ENCODE data around the gene MGMT. TPM values are rescaled to one million over a fixed set of nuclear protein-coding genes. Genes with fewer than 3 reads are reported as not detected.

Gene MGMT
- polyA plus RNA-seq, 1 of the 3 experiments (the other 2 are of a cell fraction), result 10.8 TPM

- TF ChIP-seq NRF1 (IDR thresholded peaks at IDR 0.05; ENCODE audit: low read depth, low read length), result no peak
- no peak for TF ChIP-seq FOXM1 (IDR thresholded peaks at IDR 0.05; ENCODE audit: low read depth)
- TF ChIP-seq GATA2 (CRISPR knock-in tag; IDR thresholded peaks at IDR 0.05), result no peak
- no peak for TF ChIP-seq JUND (IDR thresholded peaks at IDR 0.05)
- no peak for TF ChIP-seq TEAD4 (IDR thresholded peaks at IDR 0.05; ENCODE audit: borderline replicate concordance, insufficient read depth)
- no peak for TF ChIP-seq CHD2 (IDR thresholded peaks at IDR 0.05; ENCODE audit: low read length, partially characterized antibody)
- TF ChIP-seq FOSL2 (IDR thresholded peaks at IDR 0.05; ENCODE audit: borderline replicate concordance, low read depth), result no peak
- TF ChIP-seq TCF12 (IDR thresholded peaks at IDR 0.05), result no peak
- TF ChIP-seq POLR2AphosphoS5 (IDR thresholded peaks at IDR 0.05; ENCODE audit: low read depth, low read length), result no peak
- TF ChIP-seq EP300 (IDR thresholded peaks at IDR 0.05; ENCODE audit: borderline replicate concordance in 1 of 2, low read depth in 1 of 2, low read length in 1 of 2), result no peak
- no peak for TF ChIP-seq SIN3A (IDR thresholded peaks at IDR 0.05; ENCODE audit: borderline replicate concordance, low read depth, low read length)
- TF ChIP-seq CTCF (IDR thresholded peaks at IDR 0.05), result no peak
- TF ChIP-seq USF2 (IDR thresholded peaks at IDR 0.05; ENCODE audit: borderline replicate concordance, low read depth, low read length), result no peak
- no peak for TF ChIP-seq RCOR1 (IDR thresholded peaks at IDR 0.05; ENCODE audit: low read length)
- no peak for TF ChIP-seq YY1 (IDR thresholded peaks at IDR 0.05; ENCODE audit: low read depth)
- no peak for TF ChIP-seq RFX5 (IDR thresholded peaks at IDR 0.05; ENCODE audit: low read length)
- no peak for TF ChIP-seq REST (IDR thresholded peaks at IDR 0.05; ENCODE audit: low read depth, low read length)
- no peak for TF ChIP-seq GABPA (IDR thresholded peaks at IDR 0.05; ENCODE audit: low read depth)
- TF ChIP-seq SMC3 (IDR thresholded peaks at IDR 0.05; ENCODE audit: low read depth, low read length), result no peak
- 75% methylated on average over 10 of the region's 14 CpGs for WGBS (ENCODE audit: low lambda C conversion rate)
- ChIA-PET POLR2A (no interaction called here), CTCF (no interaction called here)
- no peaks in the 10 kb centered on the region for H3K9me3 ChIP-seq
- H3F3A ChIP-seq (replicated peaks; ENCODE audit: insufficient read depth), result no peaks in the 10 kb centered on the region
- H3K9ac ChIP-seq, result no peak overlapping the region
- H3K4me1 ChIP-seq (ENCODE audit: control insufficient read depth in 1 of 2, insufficient read depth in 2 of 2, low read depth in 1 of 2, low read length in 1 of 2), result no peaks in the 10 kb centered on the region; a peak in 1 of 4 replicates
- H3K9me2 ChIP-seq, result no peaks in the 10 kb centered on the region
- no peak for DNase-seq
- H2AFZ ChIP-seq (ENCODE audit: low read depth), result no peak overlapping the region
- no peaks in the 10 kb centered on the region for H3K27me3 ChIP-seq (ENCODE audit: insufficient read depth)
- H3K79me2 ChIP-seq (ENCODE audit: insufficient read depth), result no peaks in the 10 kb centered on the region
- no peak overlapping the region for H3K27ac ChIP-seq (ENCODE audit: low read depth in 2 of 2, low read length in 1 of 2)
- H3K4me2 ChIP-seq, result no peak overlapping the region
- H3K36me3 ChIP-seq (replicated peaks in 1 of 2; ENCODE audit: control insufficient read depth in 1 of 2, insufficient read depth in 2 of 2, low read length in 1 of 2), result no peaks in the 10 kb centered on the region
- no peak overlapping the region for H3K4me3 ChIP-seq (ENCODE audit: low read depth in 2 of 2, low read length in 1 of 2)
- H4K20me1 ChIP-seq (ENCODE audit: insufficient read depth), result no peaks in the 10 kb centered on the region
Measured at GRCh38 chr10:129774082-129774735, 307.2 kb downstream of the MGMT start.

Data from SK-N-SH (cell line).